H1 (cell line): ENCODE measurements around the gene ARSK. TPM values are rescaled to one million over a fixed set of nuclear protein-coding genes. Genes with fewer than 3 reads are reported as not detected.

Experiments
- BCL11A ChIP-seq, 2 experiments: IDR thresholded peaks; one replicate each; pipeline ENCODE4 v1.6.1; 2011; ENCODE audit warnings: low read depth in 2 of 2, low read length in 2 of 2, mild to moderate bottlenecking in 2 of 2
- CHD7 ChIP-seq: fragments of 300-600 bp; sonication (generic); IDR thresholded peaks from 2 replicates; pipeline ENCODE4 v1.7.1; 2012; ENCODE audit warnings: low read length, moderate library complexity, mild to moderate bottlenecking, inconsistent platforms; ENCODE audit not compliant: insufficient replicate concordance
- MAFK ChIP-seq: IDR thresholded peaks from 2 replicates; pipeline ENCODE4 v1.6.1; 2012; ENCODE audit warnings: low read depth, mild to moderate bottlenecking, improper control_type of control experiment, low read length
- NRF1 ChIP-seq: IDR thresholded peaks from 2 replicates; pipeline ENCODE4 v1.6.1; 2011; ENCODE audit warnings: mild to moderate bottlenecking, low read depth, low read length, improper control_type of control experiment
- SP4 ChIP-seq: IDR thresholded peaks from 2 replicates; pipeline ENCODE4 v1.6.1; 2012; ENCODE audit warnings: low read length, inconsistent platforms
- polyA plus RNA-seq, 7 experiments: library from polyadenylated mRNA; depleted of rRNA in 3 of 7; stranded (reverse) in 5 of 7; unstranded in 2 of 7; fragments of >200 nt in 5 of 7; fragments of 200-250 nt in 2 of 7; gene quantifications; 1 replicate in 5 of 7; 2 replicates in 1 of 7; 4 replicates in 1 of 7; pipeline versions ENCODE4 v1.2.1 to v1.2.3, GENCODE V29; 2011 to 2013; ENCODE audit warnings: missing spikeins in 2 of 7, mixed read lengths in 2 of 7
- total RNA-seq: library from RNA; stranded (reverse); fragmentation: NEBNext Ultra II Directional; extraction: Animal tissue kit (Norgen Biotek cat#: 25700); gene quantifications from 2 replicates; pipeline ENCODE4 v1.2.1, GENCODE V29; 2021

Gene ARSK
- total and polyA plus RNA-seq, 2 of the 8 experiments (the other 6 are each of a cell fraction or from before 2014, with no cell fraction given), result 8.4 to 14.1 TPM

- TF ChIP-seq CHD7 (no peak), MAFK (no peak), BCL11A (IDR thresholded peaks at IDR 0.05; ENCODE audit: low read depth in 2 of 2, low read length in 2 of 2) (no peak), NRF1 (no peak), SP4 (no peak)
Observed at GRCh38 chr5:95524423-95524822, 30.5 kb upstream of the ARSK start (continued).
